Endothelial cell of umbilical vein (primary cell): ENCODE measurements around the gene INPP5K.
"Not testable (repeated sequence)": the region's sequence is repeated elsewhere in the genome, so short reads cannot be mapped to it uniquely, and the experiment has no call there.

Experiments
- CTCF ChIP-seq, 2 donors: IDR thresholded peaks; 1 replicate in 1 of 2; 2 replicates in 1 of 2; pipeline ENCODE4 v1.5.1; 2011; ENCODE audit warnings: low read length in 2 of 2, mild to moderate bottlenecking in 2 of 2, moderate library complexity in 2 of 2, control low read depth in 1 of 2, inconsistent platforms in 1 of 2, low read depth in 1 of 2; ENCODE audit not compliant: insufficient read depth in 1 of 2; ENCODE audit errors: extremely low read depth in 1 of 2
- EZH2 ChIP-seq: IDR thresholded peaks from 2 replicates; pipeline ENCODE4 v1.6.1; 2012; ENCODE audit warnings: borderline replicate concordance, low read depth, mild to moderate bottlenecking, moderate library complexity, low read length, inconsistent platforms; ENCODE audit not compliant: severe bottlenecking
- FOS ChIP-seq: IDR thresholded peaks from 2 replicates; pipeline ENCODE4 v1.6.1; 2011; ENCODE audit warnings: mild to moderate bottlenecking, low read length, moderate library complexity, borderline replicate concordance; ENCODE audit not compliant: insufficient read depth
- GATA2 ChIP-seq: IDR thresholded peaks from 2 replicates; pipeline ENCODE4 v1.7.0; 2011; ENCODE audit warnings: low read depth, mild to moderate bottlenecking, moderate library complexity, mixed read lengths, low read length; ENCODE audit not compliant: insufficient read length, insufficient read depth
- JUN ChIP-seq: IDR thresholded peaks from 2 replicates; pipeline ENCODE4 v1.6.1; 2011; ENCODE audit warnings: borderline replicate concordance, low read depth; ENCODE audit not compliant: insufficient read length, insufficient read depth
- MAX ChIP-seq: IDR thresholded peaks from 2 replicates; pipeline ENCODE4 v1.6.1; 2011; ENCODE audit not compliant: insufficient read depth, insufficient read length
- MYC ChIP-seq: IDR thresholded peaks from one replicate; pipeline ENCODE4 v1.6.1; 2011; ENCODE audit warnings: mild to moderate bottlenecking, low read depth, low read length
- POLR2A ChIP-seq: IDR thresholded peaks from 2 replicates; pipeline ENCODE4 v1.6.1; 2012; ENCODE audit warnings: low read depth, mild to moderate bottlenecking, control low read depth, low read length
- POLR2AphosphoS5 ChIP-seq: IDR thresholded peaks from 2 replicates; pipeline ENCODE4 v1.6.1; 2012; ENCODE audit warnings: low read depth, mild to moderate bottlenecking, control low read depth, low read length, moderate library complexity; ENCODE audit not compliant: insufficient read depth

- TF ChIP-seq EZH2; POLR2A; CTCF (IDR thresholded peaks at IDR 0.05; ENCODE audit: extremely low read depth in 1 of 2, insufficient read depth in 1 of 2, low read depth in 1 of 2, low read length in 2 of 2); POLR2AphosphoS5; JUN; MYC; MAX; GATA2; FOS: not testable (repeated sequence)
Observed at GRCh38 chr17:1526876-1527275, 10.5 kb upstream of the INPP5K start.
